Measurements from ENCODE around the gene THSD4. TPM values are rescaled to one million over a fixed set of nuclear protein-coding genes. Genes with fewer than 3 reads are reported as not detected.
"Not testable (repeated sequence)": the region's sequence is repeated elsewhere in the genome, so short reads cannot be mapped to it uniquely, and the experiment has no call there.

The THSD4 gene
- total RNA-seq, 1 donor from 2014 or later, result not detected

DNA sequence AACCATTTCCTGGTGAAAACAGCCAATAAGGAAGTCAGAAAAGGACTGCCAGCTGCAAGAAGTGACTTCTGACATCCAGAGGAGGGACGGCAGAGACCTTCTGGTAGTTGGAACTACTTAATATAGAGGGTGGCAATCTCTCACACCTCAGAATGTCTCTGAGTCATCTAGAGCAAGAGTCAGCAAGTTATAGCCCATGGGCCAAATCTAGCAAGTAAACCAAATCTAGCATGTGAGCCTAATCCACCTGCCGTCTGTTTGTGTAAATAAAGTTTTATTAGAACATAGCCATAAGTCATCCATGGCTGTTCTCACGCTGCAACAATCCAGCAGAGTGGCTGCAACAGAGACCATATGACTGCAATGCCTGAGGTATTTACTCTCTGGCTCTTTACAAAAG is 534.6 kb downstream of the THSD4 start:
- intact Hi-C loops (cut with micrococcal nuclease), result no loop called here

DNA sequence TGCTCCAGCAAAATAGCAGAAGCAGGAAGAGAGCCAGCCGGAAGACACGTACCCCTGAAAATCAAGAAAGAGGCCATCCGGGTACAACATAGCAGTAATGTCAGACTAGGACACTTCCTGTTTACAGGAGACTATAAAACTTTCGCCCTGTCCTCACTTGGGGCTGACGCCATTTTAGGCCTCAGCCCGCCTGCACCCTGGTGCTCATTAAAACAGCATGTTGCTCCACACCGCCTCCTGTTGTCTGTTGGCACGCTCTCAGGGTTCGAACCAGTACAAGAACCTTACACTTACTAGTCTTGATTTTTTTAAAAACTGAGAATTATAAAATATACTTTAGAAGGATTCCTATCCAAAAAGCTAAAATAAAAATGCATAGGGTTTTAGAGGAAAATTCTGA is 535.3 kb downstream of the THSD4 start:
- intact Hi-C loops (cut with micrococcal nuclease), result no loop called here

DNA sequence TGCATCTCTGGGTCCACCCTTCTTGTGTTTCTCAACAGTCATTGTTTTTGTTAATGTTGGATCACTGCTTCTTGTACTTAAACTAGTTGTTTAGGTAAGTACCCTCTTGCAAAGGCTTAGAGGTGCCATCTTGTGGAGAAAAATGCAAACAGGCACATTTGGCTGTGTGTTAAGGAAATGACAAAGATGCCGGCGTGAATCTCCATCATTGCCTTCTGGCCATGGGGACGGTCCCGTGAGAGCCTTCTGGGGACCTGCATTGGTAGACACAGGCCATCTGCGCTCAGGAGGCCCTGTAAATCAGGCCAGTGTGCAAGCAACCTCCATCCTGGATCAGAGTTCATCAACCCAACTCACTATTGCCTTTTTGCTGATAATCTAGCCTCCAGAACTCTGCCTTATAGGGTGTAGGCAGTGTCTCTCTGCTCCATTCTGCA is 536.5 kb downstream of the THSD4 start:
- intact Hi-C loops (cut with micrococcal nuclease), result no loop called here

- intact Hi-C loops (cut with micrococcal nuclease), result no loop called here
Measured at GRCh38 chr15:71654042-71654719, 538.9 kb downstream of the THSD4 start.

DNA sequence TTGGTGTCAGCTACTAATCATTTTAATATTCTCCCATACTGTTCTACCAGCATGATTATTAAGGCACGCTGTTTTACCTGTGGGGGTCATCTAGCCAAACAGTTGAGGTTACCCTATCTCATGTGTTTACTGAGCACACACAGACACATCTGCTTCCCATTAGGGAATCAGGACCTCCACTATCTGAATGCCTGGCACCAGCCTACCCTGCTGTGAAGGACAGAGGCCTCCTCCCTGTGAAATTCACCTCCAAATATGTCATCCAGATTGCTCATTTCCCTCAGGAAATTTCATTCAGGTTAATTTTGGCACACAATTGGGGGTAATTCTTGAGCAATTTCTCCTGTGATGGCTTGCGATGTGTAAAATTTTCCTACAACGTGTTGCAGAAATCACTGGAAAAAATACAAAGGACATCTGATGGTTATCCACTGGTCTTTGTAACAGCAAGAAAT is 539.5 kb downstream of the THSD4 start:
- intact Hi-C loops (cut with micrococcal nuclease), result no loop called here

GRCh38 chr15:71656425-71656824 is 541.2 kb downstream of the THSD4 start:
- intact Hi-C loops (cut with micrococcal nuclease), result no loop called here

GRCh38 chr15:71657141-71657540 is 541.9 kb downstream of the THSD4 start:
- intact Hi-C loops (cut with micrococcal nuclease), result no loop called here

GRCh38 chr15:71658036-71658435 is 542.8 kb downstream of the THSD4 start:
- intact Hi-C loops (cut with micrococcal nuclease), result no loop called here

GRCh38 chr15:71658827-71659729 is 543.8 kb downstream of the THSD4 start:
- intact Hi-C loops (cut with micrococcal nuclease), result no loop called here

DNA sequence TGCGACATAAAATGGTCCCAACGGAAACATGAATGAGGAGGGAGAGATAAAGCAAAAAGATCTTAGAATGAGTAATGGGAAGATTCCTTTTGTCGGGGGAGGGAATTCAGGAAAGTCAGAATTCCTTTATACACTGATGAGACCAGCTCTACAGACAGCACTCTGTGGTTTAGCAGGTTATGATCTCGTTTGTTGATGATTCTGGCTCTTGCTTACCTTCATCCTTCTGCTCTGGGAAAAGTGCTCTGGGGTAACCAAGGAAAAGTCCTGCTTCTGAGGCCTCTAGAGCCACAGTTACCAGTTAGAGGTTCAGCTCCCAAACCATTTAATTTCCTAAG is 544.4 kb downstream of the THSD4 start:
- intact Hi-C loops (cut with micrococcal nuclease), result no loop called here

GRCh38 chr15:71660501-71660900 is 545.2 kb downstream of the THSD4 start:
- intact Hi-C loops (cut with micrococcal nuclease), result no loop called here

DNA sequence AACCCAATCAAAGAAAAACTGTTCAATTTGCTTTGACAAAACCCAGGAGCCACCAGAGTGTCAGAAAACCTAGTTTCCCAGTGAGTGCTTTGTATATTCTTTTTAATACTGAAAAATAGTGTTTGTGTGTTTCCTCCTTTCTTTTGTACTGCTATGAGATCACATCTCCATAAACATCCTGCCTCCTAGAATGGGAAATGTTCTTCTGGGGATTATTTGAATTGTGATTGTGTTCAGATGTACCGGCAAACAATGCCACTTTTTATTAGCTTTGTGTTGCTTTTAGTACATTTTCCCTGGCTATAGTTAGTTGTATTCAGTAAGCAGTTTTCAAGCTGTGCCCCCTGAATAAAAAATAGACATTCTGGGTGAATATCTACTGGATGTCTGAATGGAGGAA is 547.0 kb downstream of the THSD4 start:
- intact Hi-C loops (cut with micrococcal nuclease), result no loop called here

DNA sequence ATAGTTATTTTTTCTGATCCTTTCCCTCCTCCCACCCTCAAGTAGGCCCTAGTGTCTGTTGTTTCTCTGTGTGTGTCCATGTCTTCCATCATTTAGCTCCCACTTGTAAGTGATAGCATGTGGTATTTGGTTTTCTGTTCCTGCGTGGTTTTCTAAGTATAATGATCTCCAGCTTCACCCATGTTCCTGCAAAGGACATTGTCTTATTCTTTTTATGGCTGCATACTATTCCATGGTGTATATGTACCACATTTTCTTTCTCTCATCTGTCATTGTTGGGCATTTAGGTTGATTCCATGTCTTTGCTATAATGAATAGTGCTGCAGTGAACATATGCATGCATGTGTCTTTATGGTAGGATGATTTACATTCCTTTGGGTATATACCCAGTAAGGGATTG is 549.4 kb downstream of the THSD4 start:
- intact Hi-C loops (cut with micrococcal nuclease), result no loop called here

GRCh38 chr15:71666763-71667620 is 551.7 kb downstream of the THSD4 start:
- intact Hi-C loops (cut with micrococcal nuclease), result no loop called here

GRCh38 chr15:71669688-71670087 is 554.4 kb downstream of the THSD4 start:
- intact Hi-C loops (cut with micrococcal nuclease), result no loop called here

GRCh38 chr15:71670222-71670621 is 555.0 kb downstream of the THSD4 start:
- intact Hi-C loops (cut with micrococcal nuclease), result not testable (repeated sequence)

- intact Hi-C loops (cut with micrococcal nuclease), result no loop called here
Measured at GRCh38 chr15:71674354-71674753, 559.1 kb downstream of the THSD4 start.

DNA sequence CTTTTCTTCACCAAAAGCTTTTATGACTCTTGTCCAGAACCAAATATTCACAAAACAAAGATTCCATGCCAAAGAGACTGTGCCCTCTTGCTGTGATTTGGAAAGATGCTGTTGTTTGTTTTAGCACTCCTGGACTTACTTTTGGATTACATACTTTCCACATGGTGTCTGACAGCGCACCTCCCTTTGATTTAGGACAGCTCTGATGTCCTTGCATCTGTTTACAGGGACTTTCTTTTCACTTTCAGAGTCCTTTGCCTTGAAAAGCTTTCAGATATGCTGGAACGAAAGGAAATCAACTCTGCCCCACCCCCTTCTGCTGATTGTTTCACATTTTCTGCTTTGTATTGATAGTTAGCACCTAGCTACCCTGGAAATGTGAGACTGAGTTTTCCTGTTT is 562.1 kb downstream of the THSD4 start:
- intact Hi-C loops (cut with micrococcal nuclease), result loop anchor here (5.0 kb wide), 1 partner anchor 145 kb away; no protein-coding TSS in a partner anchor

GRCh38 chr15:71677766-71678165 is 562.5 kb downstream of the THSD4 start:
- intact Hi-C loops (cut with micrococcal nuclease), result loop anchor here (5.0 kb wide), 1 partner anchor 145 kb away; no protein-coding TSS in a partner anchor

GRCh38 chr15:71678191-71678590 is 562.9 kb downstream of the THSD4 start:
- intact Hi-C loops (cut with micrococcal nuclease), result loop anchor here (5.0 kb wide), 1 partner anchor 146 kb away; no protein-coding TSS in a partner anchor

DNA sequence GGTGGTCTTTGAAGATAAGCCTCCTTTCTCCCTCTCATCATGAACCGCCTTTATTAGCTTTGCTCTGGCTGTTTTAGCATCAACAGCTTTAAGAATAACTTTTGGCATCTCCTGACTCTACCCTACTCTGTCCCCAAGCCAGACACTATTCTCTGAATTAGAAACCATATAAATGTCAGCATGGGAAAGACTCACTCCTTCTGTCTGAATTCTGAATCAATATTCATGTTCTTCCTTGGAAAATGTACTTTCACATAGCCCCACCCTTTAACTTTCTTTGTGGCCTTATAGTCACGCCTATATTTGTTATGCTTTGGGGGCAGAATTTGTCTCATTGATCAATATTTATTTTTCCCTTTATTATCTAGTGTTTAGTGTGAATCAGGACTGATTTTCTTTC is 563.3 kb downstream of the THSD4 start:
- intact Hi-C loops (cut with micrococcal nuclease), result loop anchor here (5.0 kb wide), 1 partner anchor 146 kb away; no protein-coding TSS in a partner anchor

Data from T-helper 2 cell treated with Interferon-gamma antibody and Interleukin-4, amounts not matched to agents 100 ng/mL and 5 ng/mL, for 36 hours (primary cell).